CD4-positive, alpha-beta T cell treated with Interleukin-17A for 4 hours (primary cell): ENCODE data around the gene KIAA1958.
"Not testable (repeated sequence)": the region's sequence is repeated elsewhere in the genome, so short reads cannot be mapped to it uniquely, and the experiment has no call there.

Source experiments
- DNase-seq: peaks from one replicate; pipeline ENCODE4 v3.0.0-alpha.2; 2020; ENCODE audit warnings: mixed read lengths

Gene KIAA1958

GRCh38 chr9:112670991-112671625, 184.5 kb downstream of the KIAA1958 start:
- no peak for DNase-seq

GRCh38 chr9:112673221-112673620, 186.6 kb downstream of the KIAA1958 start:
- DNase-seq = not testable (repeated sequence)

GRCh38 chr9:112677040-112677439, 190.4 kb downstream of the KIAA1958 start:
- DNase-seq = no peak

- DNase-seq = no peak
Observed at GRCh38 chr9:112680731-112681402, 194.2 kb downstream of the KIAA1958 start.

GRCh38 chr9:112689161-112689740, 202.6 kb downstream of the KIAA1958 start:
- no peak for DNase-seq

- DNase-seq = no peak
Observed at GRCh38 chr9:112694706-112695555, 208.3 kb downstream of the KIAA1958 start.

- no peak for DNase-seq
Observed at GRCh38 chr9:112696461-112696860, 209.8 kb downstream of the KIAA1958 start.

GRCh38 chr9:112699230-112699629, 212.6 kb downstream of the KIAA1958 start:
- DNase-seq = no peak

- no peak for DNase-seq
Observed at GRCh38 chr9:112700085-112700484, 213.5 kb downstream of the KIAA1958 start.

- DNase-seq = no peak
Observed at GRCh38 chr9:112703304-112703703, 216.7 kb downstream of the KIAA1958 start.

- DNase-seq = no peak
Observed at GRCh38 chr9:112705768-112706427, 219.3 kb downstream of the KIAA1958 start.

GRCh38 chr9:112711050-112711689, 224.5 kb downstream of the KIAA1958 start:
- no peak for DNase-seq

GRCh38 chr9:112712678-112713077, 226.1 kb downstream of the KIAA1958 start:
- DNase-seq = no peak

- peak; percentile 97 for DNase-seq
Observed at GRCh38 chr9:112717661-112718331, 231.2 kb downstream of the KIAA1958 start, which contains the start of gene INIP. INIP (minus strand) TSS chr9:112718117; CDS start chr9:112716485, 1,632 bp downstream.
